ENCODE data around the gene TRAPPC11. TPM values are rescaled to one million over a fixed set of nuclear protein-coding genes. Genes with fewer than 3 reads are reported as not detected.
A peak's percentile ranks its signal among the peaks of the same experiment; 100 is the strongest.

The TRAPPC11 gene
- total and polyA plus RNA-seq, 9 of the 15 experiments (the other 6 are each of a cell fraction or from before 2014, with no cell fraction given) = 11.6 to 49.0 (median 28.7) TPM

DNA sequence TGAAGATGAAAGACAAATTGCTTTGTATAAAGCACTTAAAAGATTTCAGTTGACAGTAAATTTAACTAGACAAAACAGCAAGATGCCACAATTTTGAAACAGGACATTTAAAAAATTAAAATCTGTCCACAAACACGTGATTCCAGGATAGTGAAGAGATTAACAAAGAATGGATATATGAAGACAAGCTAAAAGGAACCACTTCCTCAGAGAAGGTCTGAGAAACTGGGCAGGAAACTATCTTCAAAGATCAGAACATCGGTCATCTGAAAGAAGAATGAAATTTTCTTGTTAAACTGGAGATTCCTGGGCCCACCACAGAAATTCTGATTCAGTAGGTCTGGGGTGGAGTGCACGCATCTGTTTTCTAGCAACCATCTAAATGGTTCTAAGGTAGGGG, 1.5 kb upstream of the TRAPPC11 start:
- POLR2A ChIA-PET = interaction anchor here (1.0 kb wide), 1 partner anchor 220 kb away, joined by 4 read pairs; no protein-coding TSS in a partner anchor
- H3K9ac ChIP-seq (ENCODE audit: insufficient read depth in 1 of 2, low read depth in 2 of 2, low read length in 2 of 2) = peak overlapping the region in 1 of 2 experiments; percentile 87; a peak in 2 of 4 replicates

DNA sequence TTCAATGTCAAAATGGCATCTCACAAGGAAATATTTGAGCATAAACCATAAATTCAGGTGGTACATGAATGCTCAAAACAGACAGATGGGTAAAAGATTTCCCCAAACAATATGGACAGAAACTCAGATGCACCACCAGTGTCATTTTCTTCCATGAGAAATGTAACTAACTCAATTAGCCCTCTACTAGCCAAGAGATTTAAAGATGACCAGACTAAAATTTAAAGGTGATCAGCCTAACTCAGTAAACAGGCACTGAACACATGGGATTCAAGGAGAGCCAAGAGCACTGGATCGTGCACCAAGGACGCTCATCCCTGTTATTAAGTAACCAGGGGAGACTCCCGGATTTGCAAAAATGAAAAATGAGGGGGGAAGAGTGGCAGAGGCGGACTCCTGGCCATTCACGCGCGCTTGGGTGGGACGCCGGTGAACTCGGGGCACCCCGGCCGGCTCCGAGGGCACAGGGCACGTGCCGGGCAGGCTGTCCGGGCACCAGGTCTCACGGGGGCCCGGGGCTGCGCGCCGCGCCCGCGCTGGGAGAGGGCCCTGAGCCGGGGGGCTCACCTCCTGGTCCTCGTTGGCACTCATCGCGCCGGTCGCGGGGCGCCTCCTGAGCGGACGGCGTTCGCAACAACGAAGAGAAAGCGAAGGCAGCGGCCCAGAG, 598 bp upstream of the TRAPPC11 start:
- ATAC-seq = peak; percentile 38
- TF ChIP-seq TAF1 (IDR thresholded peaks at IDR 0.05; ENCODE audit: control insufficient read depth, extremely low read depth, insufficient read depth, low read length, severe bottlenecking) (no peak), ZNF175 (CRISPR knock-in tag; IDR thresholded peaks at IDR 0.05; ENCODE audit: low read depth) (no peak)
- TF ChIP-seq, protein P1, sequence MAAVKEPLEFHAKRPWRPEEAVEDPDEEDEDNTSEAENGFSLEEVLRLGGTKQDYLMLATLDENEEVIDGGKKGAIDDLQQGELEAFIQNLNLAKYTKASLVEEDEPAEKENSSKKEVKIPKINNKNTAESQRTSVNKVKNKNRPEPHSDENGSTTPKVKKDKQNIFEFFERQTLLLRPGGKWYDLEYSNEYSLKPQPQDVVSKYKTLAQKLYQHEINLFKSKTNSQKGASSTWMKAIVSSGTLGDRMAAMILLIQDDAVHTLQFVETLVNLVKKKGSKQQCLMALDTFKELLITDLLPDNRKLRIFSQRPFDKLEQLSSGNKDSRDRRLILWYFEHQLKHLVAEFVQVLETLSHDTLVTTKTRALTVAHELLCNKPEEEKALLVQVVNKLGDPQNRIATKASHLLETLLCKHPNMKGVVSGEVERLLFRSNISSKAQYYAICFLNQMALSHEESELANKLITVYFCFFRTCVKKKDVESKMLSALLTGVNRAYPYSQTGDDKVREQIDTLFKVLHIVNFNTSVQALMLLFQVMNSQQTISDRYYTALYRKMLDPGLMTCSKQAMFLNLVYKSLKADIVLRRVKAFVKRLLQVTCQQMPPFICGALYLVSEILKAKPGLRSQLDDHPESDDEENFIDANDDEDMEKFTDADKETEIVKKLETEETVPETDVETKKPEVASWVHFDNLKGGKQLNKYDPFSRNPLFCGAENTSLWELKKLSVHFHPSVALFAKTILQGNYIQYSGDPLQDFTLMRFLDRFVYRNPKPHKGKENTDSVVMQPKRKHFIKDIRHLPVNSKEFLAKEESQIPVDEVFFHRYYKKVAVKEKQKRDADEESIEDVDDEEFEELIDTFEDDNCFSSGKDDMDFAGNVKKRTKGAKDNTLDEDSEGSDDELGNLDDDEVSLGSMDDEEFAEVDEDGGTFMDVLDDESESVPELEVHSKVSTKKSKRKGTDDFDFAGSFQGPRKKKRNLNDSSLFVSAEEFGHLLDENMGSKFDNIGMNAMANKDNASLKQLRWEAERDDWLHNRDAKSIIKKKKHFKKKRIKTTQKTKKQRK (IDR thresholded peaks at IDR 0.05; ENCODE audit: borderline replicate concordance, low read depth, low read length) = no peak
- TF ChIP-seq, protein P2, sequence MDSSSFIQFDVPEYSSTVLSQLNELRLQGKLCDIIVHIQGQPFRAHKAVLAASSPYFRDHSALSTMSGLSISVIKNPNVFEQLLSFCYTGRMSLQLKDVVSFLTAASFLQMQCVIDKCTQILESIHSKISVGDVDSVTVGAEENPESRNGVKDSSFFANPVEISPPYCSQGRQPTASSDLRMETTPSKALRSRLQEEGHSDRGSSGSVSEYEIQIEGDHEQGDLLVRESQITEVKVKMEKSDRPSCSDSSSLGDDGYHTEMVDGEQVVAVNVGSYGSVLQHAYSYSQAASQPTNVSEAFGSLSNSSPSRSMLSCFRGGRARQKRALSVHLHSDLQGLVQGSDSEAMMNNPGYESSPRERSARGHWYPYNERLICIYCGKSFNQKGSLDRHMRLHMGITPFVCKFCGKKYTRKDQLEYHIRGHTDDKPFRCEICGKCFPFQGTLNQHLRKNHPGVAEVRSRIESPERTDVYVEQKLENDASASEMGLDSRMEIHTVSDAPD (CRISPR knock-in tag; IDR thresholded peaks at IDR 0.05) = no peak

More for the DNA sequence above, 1.5 kb upstream of the TRAPPC11 start:
- intact Hi-C loops (cut with micrococcal nuclease) (loop anchor here (5.0 kb wide), 1 partner anchor 155 kb away; no protein-coding TSS in a partner anchor), in situ Hi-C loops (cut with MboI) (no loop called here)
- H3K4me1 ChIP-seq (replicated peaks in 1 of 2; ENCODE audit: control insufficient read depth in 2 of 2, insufficient read depth in 2 of 2, low read length in 2 of 2) = peaks cover 2 to 6% of the 10 kb centered on the region in 2 experiments; a peak in 2 of 5 replicates
- peaks cover 47% of the 10 kb centered on the region for H3K79me2 ChIP-seq (ENCODE audit: control insufficient read depth, insufficient read depth, low read length)
- no peak overlapping the region for H3K27ac ChIP-seq (ENCODE audit: extremely low read depth, low read depth, low read length)
- H4K20me1 ChIP-seq (replicated peaks; ENCODE audit: control insufficient read depth, insufficient read depth, low read length) = no peaks in the 10 kb centered on the region
- H3K4me2 ChIP-seq (ENCODE audit: insufficient read depth, low read length) = peak overlapping the region; percentile 89
- no TSS peak for BruUV-seq (replicated peaks)
- TF ChIP-seq TBP (optimal IDR thresholded peaks at IDR 0.05; ENCODE audit: low read depth, low read length) = no peak
- no peak for TF ChIP-seq FOXK1 (CRISPR knock-in tag; IDR thresholded peaks at IDR 0.05; ENCODE audit: borderline replicate concordance)
- TF ChIP-seq PHF20 (IDR thresholded peaks at IDR 0.05; ENCODE audit: partially characterized antibody) = no peak
- TF ChIP-seq NEUROD1 (IDR thresholded peaks at IDR 0.05; ENCODE audit: borderline replicate concordance, low read depth, low read length, partially characterized antibody) = no peak
- ATAC-seq (no peak), FAIRE-seq (peak; percentile 56), DNase-seq (ENCODE audit: extremely low read depth in 1 of 4, low spot score in 3 of 4) (peak in 1 of 4 experiments; percentile 11)
- WGBS (ENCODE audit: insufficient coverage, low coverage, missing lambda C conversion rate) = 14% methylated on average over 3 of the region's 3 CpGs
- no peaks in the 10 kb centered on the region for H3K27me3 ChIP-seq (ENCODE audit: control insufficient read depth in 2 of 2, insufficient read depth in 2 of 2, low read length in 2 of 2)
- H3K4me3 ChIP-seq = peak overlapping the region; percentile 95
- H3K36me3 ChIP-seq (ENCODE audit: control insufficient read depth, insufficient read depth, low read length) = peaks cover 32% of the 10 kb centered on the region
- CTCF ChIA-PET (ENCODE audit: low intra/inter-chr PET ratio) = no interaction called here
- no peaks in the 10 kb centered on the region for H3K9me1 ChIP-seq (ENCODE audit: control insufficient read depth, insufficient read depth, low read length)
- H3K9me3 ChIP-seq (replicated peaks; ENCODE audit: control insufficient read depth, insufficient read depth, low read depth, low read length) = no peaks in the 10 kb centered on the region
- H2AFZ ChIP-seq (ENCODE audit: low read depth, low read length) = peak overlapping the region; percentile 76; the same call in 1 of the 2 replicates

More for the DNA sequence above, 598 bp upstream of the TRAPPC11 start:
- H3K79me2 ChIP-seq (ENCODE audit: control insufficient read depth, insufficient read depth, low read length) = peaks cover 52% of the 10 kb centered on the region
- H3K9me1 ChIP-seq (ENCODE audit: control insufficient read depth, insufficient read depth, low read length) = no peaks in the 10 kb centered on the region
- no peaks in the 10 kb centered on the region for H3K27me3 ChIP-seq (ENCODE audit: control insufficient read depth in 2 of 2, insufficient read depth in 2 of 2, low read length in 2 of 2)
- peak overlapping the region; percentile 87 to 93 for H3K9ac ChIP-seq (ENCODE audit: insufficient read depth in 1 of 2, low read depth in 2 of 2, low read length in 2 of 2)
- WGBS (ENCODE audit: insufficient coverage, low coverage, missing lambda C conversion rate) = under 1% methylated on average over 21 of the region's 39 CpGs
- peaks cover 2 to 6% of the 10 kb centered on the region in 2 experiments; a peak in 2 of 5 replicates for H3K4me1 ChIP-seq (replicated peaks in 1 of 2; ENCODE audit: control insufficient read depth in 2 of 2, insufficient read depth in 2 of 2, low read length in 2 of 2)
- peaks cover 24% of the 10 kb centered on the region for H3K36me3 ChIP-seq (ENCODE audit: control insufficient read depth, insufficient read depth, low read length)
- peak; percentile 14 to 62 (median 37) for DNase-seq (ENCODE audit: extremely low read depth in 1 of 4, low spot score in 3 of 4)
- ChIA-PET POLR2A (interaction anchor here (1.0 kb wide), 1 partner anchor 221 kb away, joined by 4 read pairs; no protein-coding TSS in a partner anchor), CTCF (ENCODE audit: low intra/inter-chr PET ratio) (no interaction called here)
- no peak for FAIRE-seq
- H3K4me3 ChIP-seq = peak overlapping the region; percentile 95
- no peaks in the 10 kb centered on the region for H3K9me3 ChIP-seq (replicated peaks; ENCODE audit: control insufficient read depth, insufficient read depth, low read depth, low read length)
- intact Hi-C loops (cut with micrococcal nuclease) = loop anchor here (5.0 kb wide), 1 partner anchor 156 kb away; no protein-coding TSS in a partner anchor
- H3K4me2 ChIP-seq (ENCODE audit: insufficient read depth, low read length) = peak overlapping the region; percentile 89
- in situ Hi-C loops (cut with MboI) = no loop called here
- H4K20me1 ChIP-seq (replicated peaks; ENCODE audit: control insufficient read depth, insufficient read depth, low read length) = no peaks in the 10 kb centered on the region
- peak overlapping the region; percentile 75 for H3K27ac ChIP-seq (ENCODE audit: extremely low read depth, low read depth, low read length)
- H2AFZ ChIP-seq (ENCODE audit: low read depth, low read length) = peak overlapping the region; percentile 76
- no TSS peak for BruUV-seq (replicated peaks)
